GM12865 (cell line): ENCODE measurements around the gene CDH4.

Source experiments
- DNase-seq: peaks from one replicate; pipeline ENCODE4 v3.0.0; 2010; ENCODE audit warnings: low read depth
- H3K4me3 ChIP-seq: 2 replicates; pipeline ENCODE4 v1.5.1; 2011; ENCODE audit warnings: mild to moderate bottlenecking, low read depth, low read length, control low read depth
- TF ChIP-seq, protein P1 (sequence below): IDR thresholded peaks from 2 replicates; pipeline ENCODE4 v1.5.1; 2011; ENCODE audit warnings: low read length, control low read depth, low read depth, inconsistent platforms; ENCODE audit not compliant: insufficient read depth; ENCODE audit errors: missing control alignments

The CDH4 gene

GRCh38 chr20:61848851-61849250, 596.8 kb downstream of the CDH4 start:
- DNase-seq, result no peak
- TF ChIP-seq, protein P1, sequence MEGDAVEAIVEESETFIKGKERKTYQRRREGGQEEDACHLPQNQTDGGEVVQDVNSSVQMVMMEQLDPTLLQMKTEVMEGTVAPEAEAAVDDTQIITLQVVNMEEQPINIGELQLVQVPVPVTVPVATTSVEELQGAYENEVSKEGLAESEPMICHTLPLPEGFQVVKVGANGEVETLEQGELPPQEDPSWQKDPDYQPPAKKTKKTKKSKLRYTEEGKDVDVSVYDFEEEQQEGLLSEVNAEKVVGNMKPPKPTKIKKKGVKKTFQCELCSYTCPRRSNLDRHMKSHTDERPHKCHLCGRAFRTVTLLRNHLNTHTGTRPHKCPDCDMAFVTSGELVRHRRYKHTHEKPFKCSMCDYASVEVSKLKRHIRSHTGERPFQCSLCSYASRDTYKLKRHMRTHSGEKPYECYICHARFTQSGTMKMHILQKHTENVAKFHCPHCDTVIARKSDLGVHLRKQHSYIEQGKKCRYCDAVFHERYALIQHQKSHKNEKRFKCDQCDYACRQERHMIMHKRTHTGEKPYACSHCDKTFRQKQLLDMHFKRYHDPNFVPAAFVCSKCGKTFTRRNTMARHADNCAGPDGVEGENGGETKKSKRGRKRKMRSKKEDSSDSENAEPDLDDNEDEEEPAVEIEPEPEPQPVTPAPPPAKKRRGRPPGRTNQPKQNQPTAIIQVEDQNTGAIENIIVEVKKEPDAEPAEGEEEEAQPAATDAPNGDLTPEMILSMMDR, result no peak
- no peak overlapping the region for H3K4me3 ChIP-seq

GRCh38 chr20:61849376-61849775, 597.3 kb downstream of the CDH4 start:
- H3K4me3 ChIP-seq, result no peak overlapping the region
- TF ChIP-seq, protein P1, result no peak
- no peak for DNase-seq

DNA sequence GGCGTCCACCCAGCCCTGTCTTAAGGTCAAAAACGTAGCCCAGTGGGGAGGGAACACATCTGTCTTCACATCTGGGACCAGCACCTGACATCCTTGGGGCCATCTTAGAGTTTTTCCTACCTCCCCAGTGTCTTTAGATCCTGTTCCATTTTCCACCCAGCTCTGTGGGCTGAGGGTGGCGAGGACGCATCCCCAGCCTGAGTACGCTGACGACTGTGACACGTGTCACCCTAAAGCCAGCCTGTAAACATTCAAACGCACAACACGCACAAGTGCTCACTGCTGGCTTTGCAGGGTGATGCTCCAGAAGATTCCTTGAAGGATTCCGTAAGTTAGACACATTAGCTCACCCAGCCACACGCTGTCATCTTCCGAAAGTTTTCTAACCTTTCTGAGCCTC, 597.8 kb downstream of the CDH4 start:
- no peak for DNase-seq
- TF ChIP-seq, protein P1, result no peak
- no peak overlapping the region for H3K4me3 ChIP-seq

DNA sequence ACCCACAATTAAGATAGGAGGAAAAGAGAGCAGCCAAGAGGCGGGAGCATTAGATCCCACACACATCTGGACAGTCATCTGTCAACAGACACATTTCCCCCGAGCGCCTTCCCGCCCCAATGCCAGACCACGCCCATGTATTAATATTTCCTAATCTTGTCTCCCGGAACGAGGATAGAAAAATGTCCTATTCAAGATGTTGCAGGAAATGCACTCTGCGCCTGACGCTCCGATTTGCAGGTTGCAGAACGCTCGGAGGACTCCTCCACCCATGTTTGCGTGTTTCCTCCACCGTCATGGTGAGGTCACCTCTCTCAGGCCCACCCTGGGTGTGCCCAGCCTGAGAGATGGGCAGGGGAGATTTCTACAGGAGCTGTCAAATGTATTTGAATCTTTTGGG, 598.4 kb downstream of the CDH4 start:
- no peak for DNase-seq
- TF ChIP-seq, protein P1, result no peak
- H3K4me3 ChIP-seq, result no peak overlapping the region

GRCh38 chr20:61850926-61851900, 599.2 kb downstream of the CDH4 start:
- no peak overlapping the region for H3K4me3 ChIP-seq

DNA sequence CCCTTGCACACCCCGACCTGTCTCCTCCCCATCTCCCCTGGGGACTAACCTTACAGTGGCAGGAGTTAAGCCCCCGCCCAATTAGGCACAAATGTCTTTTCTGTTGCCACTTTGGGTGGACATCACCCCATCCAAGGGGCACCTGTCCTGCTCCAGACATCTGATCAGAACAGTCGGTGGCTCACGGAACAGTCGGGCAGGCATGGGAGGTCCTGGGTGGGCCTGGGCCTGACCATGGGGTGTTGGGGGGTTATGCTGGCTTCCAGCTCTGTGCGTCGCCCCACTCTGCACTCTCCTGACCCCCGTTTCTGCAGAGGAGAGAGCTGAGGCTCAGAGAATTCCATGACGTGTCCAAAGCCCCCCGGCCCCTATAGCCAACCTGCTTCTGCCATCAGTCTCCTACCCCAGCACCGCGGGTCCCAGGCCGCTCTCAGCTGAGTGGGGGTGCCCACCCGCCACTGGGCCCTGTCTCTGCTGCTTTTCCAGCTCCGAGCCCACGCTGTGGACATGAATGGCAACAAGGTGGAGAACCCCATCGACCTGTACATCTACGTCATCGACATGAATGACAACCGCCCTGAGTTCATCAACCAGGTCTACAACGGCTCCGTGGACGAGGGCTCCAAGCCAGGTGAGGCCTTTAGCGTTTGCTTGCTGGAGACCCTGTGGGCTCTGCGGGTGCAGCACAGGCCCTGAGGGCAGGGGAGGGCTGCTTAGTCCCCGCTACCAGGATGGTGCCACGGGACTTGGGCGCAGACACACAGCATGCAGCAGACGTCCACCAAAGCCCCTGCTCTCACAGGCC, 600.4 kb downstream of the CDH4 start:
- H3K4me3 ChIP-seq, result no peak overlapping the region
- DNase-seq, result no peak
- TF ChIP-seq, protein P1, result no peak

More at GRCh38 chr20:61850926-61851900, 599.2 kb downstream of the CDH4 start:
- DNase-seq, result no peak
- TF ChIP-seq, protein P1, result no peak
